ENCODE results near the gene MANF. TPM values are rescaled to one million over a fixed set of nuclear protein-coding genes. Genes with fewer than 3 reads are reported as not detected.
A peak's percentile ranks its signal among the peaks of the same experiment; 100 is the strongest.

The MANF gene
- total RNA-seq, 1 experiment from 2014 or later: 279 TPM

- DNase-seq (ENCODE audit: low read depth): peak; percentile 40
These were observed 49.7 kb downstream of the MANF start for GRCh38 chr3:51434746-51435327.

- DNase-seq (ENCODE audit: low read depth): peak; percentile 17
These were observed 52.0 kb downstream of the MANF start for GRCh38 chr3:51436998-51437639.

Other genes with a start within 250 kb of the MANF start
- gene RBM15B, start 6.0 kb downstream of the MANF start, total RNA-seq (2014; rRNA removed; shearing (Covaris generic)): 7.7 and 13.3 TPM in 2 replicates
- 8.8 and 12.6 TPM in 2 replicates for gene DCAF1, start 114.7 kb downstream of the MANF start, total RNA-seq (2014; rRNA removed; shearing (Covaris generic))
- 5.8 and 7.4 TPM in 2 replicates for gene RAD54L2, start 153.4 kb downstream of the MANF start, total RNA-seq (2014; rRNA removed; shearing (Covaris generic))